Occipital lobe (tissue), 2 donors: ENCODE results near the gene TREX2. TPM values are rescaled to one million over a fixed set of nuclear protein-coding genes. Genes with fewer than 3 reads are reported as not detected.
"Not testable (repeated sequence)": the region's sequence is repeated elsewhere in the genome, so short reads cannot be mapped to it uniquely, and the experiment has no call there.

Experiments used
- DNase-seq: peaks from one replicate; lab custom pipeline; 2025; lab: John Stamatoyannopoulos, UW
- total RNA-seq: library from RNA; depleted of rRNA; stranded (reverse); fragments of >200 nt; gene quantifications from one replicate; pipeline ENCODE4 v1.2.3, GENCODE V29; 2014

The TREX2 gene
- total RNA-seq, 1 donor from 2014 or later = not detected

DNA sequence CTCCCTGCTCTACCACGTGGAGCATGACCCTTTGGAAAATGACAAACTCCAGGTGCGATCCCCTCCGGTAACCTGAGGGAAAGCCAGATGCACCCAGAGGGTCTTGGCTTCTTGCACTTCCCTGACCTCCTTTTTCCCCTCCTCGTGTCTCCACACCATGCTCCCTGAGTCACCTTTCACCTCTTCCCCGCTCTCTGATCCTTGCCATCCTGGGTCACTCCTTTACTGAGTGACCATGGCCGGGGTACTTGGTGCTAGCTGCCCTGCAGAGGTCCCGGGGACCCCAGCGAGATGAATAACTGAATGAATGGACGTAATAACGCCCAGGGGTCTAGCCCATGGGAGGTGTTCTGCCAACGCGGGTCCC, 35.0 kb downstream of the TREX2 start:
- DNase-seq = no peak

DNA sequence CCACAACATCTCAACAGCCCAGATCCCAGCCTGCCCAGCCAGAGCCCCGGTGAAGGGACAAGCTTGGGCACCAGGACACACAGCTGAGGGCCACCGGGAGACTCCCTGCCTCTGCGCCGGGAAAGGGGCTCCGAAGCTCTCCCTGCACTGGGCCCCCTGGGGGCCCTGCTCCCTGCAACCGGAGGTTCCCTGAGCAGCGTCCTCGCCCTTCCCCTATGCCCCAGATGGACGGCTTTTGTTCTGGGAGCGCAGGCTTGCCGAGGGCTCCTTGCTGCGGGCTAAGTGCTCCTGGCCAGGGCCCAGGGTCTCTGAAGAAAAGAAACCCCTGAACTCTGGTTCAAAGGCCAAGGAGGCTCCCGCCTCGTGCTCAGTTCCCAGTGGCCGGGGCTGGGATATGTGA, 35.5 kb downstream of the TREX2 start:
- DNase-seq = no peak

DNA sequence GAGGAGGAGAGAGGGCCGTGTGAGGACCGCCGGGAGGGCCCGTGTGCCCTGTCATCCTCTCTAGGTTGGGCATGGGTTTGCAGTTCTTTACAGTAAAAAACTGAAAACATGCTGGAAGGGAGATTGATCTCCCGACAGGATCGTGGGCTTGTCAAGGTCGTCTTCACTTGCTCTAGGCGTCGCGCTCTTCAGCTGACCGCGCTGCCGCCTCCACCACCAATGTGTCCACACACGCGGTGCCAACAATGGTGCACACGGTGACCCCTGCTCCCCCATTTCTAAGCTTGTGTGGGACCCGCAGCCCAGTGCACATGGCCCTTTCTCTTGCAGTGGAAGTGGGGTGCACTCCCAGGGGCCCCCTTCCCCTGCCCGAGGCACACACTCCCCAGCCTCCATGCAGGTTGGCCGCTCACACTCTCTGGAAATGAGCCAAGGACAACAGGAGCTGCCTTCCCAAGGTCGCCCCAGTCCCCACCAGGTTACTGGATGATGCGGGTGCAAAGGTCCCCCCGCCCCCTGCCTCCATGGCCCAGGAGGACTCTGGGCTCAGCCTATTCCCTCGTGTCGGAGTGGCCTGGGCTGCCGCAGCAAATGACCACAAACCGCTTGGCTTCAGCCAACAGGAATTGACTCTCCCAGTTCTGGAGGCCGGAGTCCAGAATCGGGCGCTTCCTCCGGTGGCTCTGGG, 36.3 kb downstream of the TREX2 start:
- no peak for DNase-seq

DNA sequence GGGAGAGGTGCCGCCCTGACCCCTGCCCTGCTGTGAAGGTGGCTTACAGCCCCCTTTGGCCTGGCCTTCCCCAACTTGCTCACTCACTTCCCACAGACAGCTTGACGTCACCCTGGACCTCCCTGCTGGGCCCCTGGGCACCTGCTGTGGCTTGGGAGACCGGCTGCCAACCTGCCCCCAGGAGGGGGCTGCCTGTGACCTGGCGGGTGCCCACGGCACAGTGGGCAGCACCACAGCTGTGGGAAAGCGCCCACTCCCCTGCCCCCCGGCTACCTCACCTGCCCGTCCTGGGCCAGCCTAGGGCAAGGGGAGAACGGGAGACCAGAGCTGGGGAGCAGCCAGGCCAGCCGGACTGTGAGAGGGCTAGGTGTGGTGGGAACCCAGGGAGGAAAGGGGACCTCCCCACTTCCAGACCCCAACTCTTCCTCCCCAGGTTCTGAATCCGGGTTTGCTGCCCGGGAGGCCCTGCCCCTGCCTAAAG, 36.9 kb downstream of the TREX2 start:
- DNase-seq = no peak

DNA sequence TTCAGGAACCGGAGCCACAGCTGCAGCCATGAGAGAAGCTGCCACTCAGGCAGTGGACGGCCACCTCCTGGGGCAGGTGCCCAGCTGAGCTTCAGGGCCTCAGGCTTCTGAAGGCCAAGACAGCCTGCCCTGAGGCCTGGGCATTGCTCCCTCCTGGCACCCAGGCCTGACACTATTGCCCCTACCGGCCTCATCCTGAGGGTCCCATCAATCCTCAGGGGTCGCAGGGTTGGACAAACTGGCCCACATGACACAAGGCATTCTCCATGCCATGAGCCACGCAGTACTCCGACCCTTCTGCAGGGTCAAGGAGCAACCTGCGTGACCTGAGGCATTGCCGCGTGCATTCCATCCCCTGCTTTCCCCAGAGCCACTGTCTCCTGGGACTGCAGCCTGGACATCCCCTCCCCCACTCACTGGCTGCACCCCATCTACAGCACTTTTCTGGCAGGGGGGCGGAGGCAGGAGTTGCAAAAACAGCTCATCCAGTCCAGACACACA, 37.6 kb downstream of the TREX2 start:
- no peak for DNase-seq

DNA sequence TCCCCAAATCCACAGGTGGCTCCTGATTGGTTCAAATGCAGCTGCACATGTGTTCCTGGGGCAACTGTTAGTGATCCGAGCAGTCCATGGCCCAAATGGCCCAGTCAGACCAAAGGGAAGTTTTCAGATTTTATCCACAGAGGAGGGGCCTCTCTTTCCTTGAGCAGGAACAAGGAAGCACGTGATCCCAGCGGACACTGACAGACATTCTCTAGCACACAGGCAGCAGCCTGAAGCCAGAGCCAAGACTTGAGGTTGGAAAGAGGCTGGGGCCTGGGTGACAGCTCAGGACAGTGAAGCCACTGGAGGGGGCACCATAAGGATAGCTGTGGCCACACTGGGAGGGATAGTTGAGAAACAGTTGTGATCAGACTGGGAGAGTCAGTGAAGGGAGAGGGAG, 38.1 kb downstream of the TREX2 start:
- DNase-seq = no peak

DNA sequence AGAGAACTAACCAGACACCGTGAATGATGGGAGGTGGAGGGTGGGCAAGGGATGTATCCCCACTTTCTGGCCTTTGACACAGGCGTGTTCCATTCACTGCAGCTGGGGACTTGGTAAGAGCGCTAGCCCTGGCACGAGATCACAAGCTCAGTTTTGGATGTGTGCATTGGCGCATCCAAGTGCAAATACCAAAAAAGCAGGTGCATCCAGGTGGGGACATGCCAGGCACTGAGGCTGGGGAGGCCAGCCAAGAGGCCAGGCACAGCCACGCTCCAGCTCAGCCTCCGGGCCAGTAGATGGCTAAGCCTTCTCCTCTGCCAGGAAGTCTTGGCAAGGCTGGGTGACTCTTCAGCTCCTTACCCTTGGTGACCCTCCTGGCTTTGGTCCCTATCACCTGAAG, 39.0 kb downstream of the TREX2 start:
- no peak for DNase-seq

DNA sequence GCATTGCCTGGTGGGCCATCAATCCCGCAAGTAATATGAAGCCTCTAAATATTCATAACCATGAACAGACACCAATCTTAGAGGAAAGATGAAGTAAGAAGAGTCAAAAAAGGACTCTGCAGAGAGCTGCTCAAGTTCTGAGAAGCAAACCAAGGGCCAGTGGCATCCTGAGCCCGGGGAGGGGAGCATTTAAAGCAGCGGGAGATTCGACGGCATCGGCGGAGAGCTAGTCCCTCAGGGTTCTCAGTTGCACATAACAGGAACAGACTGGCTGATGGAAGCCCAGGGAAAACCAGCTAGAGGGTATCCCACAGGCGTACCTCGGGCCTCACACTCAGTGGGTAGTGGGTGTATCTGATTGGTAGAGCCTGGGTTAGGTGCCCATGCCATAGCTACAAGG, 39.8 kb downstream of the TREX2 start:
- DNase-seq = no peak

DNA sequence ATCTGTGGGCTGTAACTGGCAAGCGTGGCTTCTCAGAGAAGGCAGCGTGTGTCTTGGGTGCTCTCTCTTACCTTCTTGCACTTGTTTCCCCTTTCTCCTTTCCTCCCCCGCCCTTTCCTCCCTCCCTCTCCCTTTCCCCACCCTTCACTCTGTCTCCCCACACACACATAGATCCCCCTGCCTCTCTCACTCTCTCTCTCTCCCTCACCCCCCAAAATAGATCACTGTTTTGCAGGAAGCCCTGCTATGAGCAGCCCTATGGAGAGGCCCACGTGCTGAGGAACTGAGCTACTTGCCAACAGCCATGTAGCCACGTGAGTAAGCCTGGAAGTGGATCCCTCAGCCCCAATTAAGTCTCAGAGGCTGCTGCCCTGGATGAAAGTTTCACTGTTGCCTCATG, 40.4 kb downstream of the TREX2 start:
- DNase-seq = no peak

DNA sequence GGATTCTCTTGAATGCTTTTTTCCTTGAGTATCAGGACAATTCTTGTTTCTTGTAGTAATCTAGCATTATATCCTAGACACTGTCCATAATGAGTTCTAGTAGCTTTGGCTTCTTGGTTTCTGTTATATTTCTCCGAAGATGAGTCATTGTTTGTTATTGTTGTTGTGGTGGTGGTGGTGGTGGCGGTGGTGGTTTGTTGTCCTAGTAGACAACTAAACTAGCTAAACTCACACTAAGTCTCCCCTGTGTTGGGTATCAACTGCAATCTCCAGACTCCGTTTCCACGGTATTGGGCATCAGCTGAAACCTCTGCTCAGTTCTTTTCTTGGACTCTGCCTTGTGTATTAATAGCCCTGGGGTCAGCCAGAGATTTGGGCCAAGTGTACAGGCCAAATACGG, 41.5 kb downstream of the TREX2 start:
- DNase-seq = not testable (repeated sequence)

DNA sequence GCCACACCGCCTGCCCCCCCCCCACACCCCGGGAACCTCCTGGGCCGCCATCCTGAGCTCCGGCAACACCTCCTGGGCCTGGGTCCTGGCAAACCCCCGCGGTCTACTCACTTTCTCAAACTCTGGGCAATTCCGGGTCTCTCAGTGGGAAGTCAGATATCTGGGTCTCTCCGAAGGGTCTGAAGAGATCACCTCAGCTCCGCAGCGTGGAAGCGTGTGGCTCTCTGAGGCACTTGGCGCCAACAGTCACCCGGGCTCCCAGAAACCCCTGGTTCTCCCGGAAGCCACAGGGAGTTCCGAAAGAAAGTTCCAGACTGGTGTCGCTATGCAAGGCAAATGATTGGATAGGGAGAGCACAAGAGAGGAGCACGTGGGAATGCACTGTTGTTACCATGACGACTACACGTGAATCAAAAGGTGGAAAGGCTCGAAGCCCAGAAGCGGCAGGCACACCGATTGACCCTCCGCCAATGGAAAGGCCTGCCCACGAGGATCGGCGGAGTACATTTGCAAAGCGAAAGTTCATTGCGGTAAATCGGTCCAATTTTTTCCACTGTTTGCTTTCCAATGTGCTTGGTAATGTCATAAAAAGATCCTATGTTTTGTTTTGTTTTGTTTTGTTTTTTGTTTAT, 44.6 kb downstream of the TREX2 start, which contains the start of gene PNMA6E:
PNMA6E (minus strand) TSS at position 218 of the 632 bp plus-strand sequence. CDS start 2,501 bp downstream, outside the sequence.
- no peak for DNase-seq

DNA sequence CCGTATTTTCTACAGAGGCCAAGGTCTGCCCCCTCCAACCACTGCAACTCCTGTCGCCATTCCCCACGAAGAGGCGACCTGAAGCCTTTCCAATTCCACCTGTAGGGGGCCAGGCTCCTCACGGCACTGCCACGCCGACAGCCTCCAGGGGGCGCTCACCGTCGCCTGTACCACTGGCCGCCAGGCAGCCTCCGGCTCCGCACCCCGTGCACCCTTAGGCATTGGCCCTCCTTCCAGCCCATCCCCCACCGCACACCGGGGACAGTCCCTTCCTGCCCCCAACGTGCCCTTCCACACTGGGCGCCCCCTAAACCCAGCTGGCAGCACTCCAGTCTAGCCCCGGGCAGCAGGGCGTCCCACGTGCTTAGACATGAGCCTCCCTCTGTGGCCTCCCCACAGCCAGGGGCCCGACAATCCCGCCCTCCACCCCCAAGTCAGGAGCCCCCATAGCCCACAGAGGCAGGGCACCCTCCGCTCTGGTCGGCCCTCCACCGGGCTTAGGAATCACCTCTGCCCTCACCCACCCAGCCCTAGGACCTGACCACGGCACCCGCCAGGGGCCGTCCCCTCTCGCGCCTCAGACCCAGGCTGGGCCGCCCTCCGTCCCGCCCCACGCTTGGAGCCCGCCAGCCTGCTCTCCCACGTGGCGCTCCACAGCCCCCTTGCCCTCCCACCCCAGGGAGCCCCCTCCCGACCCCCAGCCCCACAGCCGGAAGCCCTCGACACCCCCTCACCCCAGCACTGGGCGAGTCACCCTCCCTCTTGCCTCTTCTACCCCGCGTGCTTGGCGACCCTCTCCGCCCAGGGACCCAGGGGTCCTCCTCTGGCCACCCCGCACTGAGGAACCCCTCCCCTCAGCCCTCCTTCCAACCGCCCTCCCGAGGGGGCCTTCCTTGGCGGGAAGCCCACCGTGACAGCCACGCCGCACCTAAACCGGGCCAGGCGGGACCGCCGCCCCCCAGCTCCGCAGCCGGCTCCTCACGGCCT, 45.4 kb downstream of the TREX2 start:
- no peak for DNase-seq

DNA sequence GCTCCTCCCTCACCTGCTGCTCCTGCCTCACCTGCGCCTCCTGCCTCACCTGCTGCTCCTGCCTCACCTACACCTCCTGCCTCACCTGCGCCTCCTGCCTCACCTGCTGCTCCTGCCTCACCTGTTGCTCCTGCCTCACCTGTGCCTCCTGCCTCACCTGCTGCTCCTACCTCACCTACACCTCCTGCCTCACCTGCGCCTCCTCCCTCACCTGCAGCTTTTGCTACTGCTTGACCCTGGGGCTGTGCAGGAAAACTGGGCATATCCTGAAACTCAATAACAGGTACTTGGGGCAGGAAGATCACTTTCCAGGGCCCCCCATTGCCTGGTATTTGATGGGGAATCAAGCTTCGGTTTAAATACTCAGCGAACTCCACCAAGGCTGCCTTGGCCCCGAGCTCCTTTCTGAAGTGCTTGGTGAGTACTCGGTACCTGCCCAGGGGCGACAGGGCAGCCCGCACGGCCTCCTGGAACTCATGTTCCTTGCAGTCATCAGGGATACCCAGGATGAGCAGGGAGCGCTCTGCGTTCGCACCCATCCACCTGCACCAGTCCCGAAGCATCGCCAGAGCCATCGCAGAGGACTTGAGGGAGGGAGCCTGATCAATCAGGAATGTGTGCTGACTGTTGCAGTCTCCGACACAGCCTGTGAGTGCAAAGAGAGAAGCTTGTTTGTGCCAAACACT, 47.4 kb downstream of the TREX2 start:
- DNase-seq = no peak

DNA sequence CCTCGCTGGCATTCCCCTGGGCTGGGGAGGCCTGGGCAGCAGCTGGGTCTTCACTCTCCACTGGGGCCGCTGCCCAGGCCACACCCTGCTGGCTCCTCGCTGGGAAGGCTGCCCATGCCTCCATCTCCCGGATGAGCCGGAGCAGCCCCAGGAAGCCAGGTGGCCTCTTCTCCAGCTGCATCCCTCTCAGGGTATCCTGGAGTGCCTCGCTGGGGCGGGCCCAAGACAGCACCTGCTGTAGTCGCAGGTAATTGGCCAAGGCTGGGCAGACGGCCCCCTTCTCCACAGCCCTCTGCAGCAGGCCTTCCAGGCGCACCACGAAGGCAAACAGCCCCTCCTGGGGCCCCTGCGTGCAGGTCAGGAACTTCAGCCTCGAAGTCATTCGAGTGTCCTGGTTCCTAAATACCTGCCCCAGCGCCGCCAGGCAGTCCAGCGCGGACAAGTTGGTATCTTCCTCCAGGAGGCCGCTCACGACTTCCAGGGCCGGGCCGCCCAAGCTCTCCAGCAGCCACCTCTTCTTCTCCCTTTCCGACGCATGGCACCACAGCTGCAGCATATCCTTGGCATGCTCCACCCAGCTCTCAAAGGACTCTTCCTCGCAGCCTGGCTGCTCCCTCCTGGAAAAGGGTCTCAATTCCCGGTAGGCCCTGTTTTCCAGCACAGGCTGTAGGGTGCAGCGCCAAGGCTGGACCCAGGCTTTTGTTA, 48.4 kb downstream of the TREX2 start:
- DNase-seq = no peak

DNA sequence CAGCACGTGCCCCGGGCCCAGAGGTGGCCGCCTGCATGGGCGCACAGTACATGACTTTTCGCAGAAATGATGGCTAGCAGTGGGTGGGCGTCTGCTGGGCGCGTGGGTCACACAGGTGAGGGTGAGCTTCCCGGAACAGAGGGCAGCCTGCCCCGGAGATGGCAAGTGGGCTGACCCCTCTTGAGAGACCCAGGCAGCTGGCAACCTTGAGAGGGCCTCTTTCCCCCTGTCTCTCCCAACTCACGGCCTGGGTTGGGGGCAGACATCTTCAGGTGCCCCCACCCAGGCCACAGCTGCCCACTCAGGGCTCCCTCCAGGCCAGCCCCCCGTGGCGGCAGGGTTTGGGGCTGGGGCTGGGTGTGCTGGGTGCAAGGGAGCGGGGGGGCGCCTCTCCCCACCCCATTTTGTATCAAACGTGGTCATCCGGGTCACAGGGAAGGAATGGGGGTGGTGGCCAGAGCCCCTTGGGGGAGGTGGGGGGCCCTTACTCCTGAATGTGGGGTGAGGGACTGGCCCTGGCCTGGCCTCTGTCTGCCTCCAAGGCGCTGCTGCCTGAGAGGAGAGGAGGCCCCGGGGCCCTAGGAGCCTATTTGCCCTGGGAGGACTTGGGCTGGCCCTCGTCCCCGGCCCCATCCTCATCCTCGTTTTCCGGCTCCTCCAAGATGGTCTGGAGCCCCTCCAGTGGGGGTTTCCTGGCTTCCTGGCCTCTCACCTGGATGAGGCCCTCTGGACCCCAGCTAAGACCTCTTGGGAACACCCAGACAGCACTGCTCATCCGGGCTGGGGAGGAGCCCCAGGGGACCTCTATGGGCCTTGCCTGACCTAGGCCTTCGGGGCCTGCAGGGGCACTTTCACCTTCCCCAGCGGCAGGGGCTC, 49.3 kb downstream of the TREX2 start:
- DNase-seq = no peak

DNA sequence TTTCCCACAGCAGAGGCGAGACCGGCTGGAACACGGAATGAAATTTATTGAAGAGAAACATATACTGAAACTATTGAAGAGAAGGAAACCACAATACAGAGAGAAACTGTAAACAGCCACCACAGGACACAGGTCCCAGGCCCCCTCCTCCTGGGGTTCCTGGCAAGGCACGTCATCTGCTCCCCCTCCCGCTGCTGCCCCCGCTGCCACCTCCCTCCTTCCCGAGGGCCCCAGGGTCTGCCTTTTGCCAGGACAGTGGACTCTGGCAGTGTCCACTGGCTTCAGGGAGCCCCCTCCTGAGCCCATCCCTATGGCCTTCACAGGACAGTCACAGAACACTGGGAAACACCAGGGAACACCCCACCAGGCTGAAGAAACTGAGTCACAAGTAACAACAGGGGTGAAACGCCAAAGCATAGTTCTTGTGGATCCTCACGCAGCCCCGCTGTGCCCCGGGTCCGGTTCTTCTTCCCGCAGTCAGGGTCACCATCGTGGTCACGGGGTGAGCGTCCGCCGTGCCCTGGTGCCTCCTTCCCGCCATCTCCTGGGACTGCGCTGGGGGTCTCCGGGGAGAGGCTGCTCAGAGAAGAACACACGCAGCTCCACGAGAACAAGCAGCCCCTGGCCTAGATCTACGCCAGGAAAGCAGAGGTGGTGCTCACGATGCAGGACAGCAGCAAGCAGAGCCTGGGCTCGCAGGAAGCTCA, 50.1 kb downstream of the TREX2 start:
- no peak for DNase-seq

DNA sequence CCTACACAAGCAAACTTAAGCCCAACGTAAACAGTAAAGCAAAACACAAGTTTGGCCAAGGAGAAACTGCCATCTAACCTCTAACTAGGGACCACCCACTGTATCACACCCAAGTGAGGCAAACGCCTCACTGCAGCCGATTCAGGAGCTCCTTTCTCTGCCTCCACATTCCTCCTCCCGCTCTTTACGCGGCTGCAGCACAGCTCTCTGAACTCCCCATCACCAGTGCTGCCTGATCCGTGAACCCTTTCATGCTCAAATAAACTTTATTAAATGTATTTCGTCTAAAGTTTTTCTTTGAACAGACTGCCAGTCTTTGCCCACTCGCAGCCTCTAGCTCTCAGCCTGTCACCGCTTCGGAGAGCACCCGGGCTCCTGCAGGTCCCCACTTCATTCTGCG, 51.2 kb downstream of the TREX2 start:
- no peak for DNase-seq
